HepG2 (cell line): ENCODE results near the gene CTNNA3.

Experiments used
- FOXK1 ChIP-seq: sonication (generic); formaldehyde crosslinking; IDR thresholded peaks from 2 replicates; pipeline ENCODE4 v1.4.0; 2020; ENCODE audit warnings: low read depth, missing genetic modification reagents, borderline replicate concordance
- HOXA7 ChIP-seq: sonication (generic); formaldehyde crosslinking; IDR thresholded peaks from 2 replicates; pipeline ENCODE4 v1.8.1; 2022; ENCODE audit warnings: mild to moderate bottlenecking, missing genetic modification reagents, moderate library complexity
- MAFF ChIP-seq: IDR thresholded peaks from 2 replicates; pipeline ENCODE4 v1.6.1; 2011; ENCODE audit warnings: low read depth, low read length, improper control_type of control experiment
- PAX8 ChIP-seq: sonication (generic); formaldehyde crosslinking; IDR thresholded peaks from 2 replicates; pipeline ENCODE4 v1.8.0; 2022; ENCODE audit warnings: mild to moderate bottlenecking, missing genetic modification reagents, borderline replicate concordance
- SETDB1 ChIP-seq: sonication (generic); formaldehyde crosslinking; IDR thresholded peaks from 2 replicates; pipeline ENCODE4 v1.5.1; 2020; ENCODE audit warnings: missing genetic modification reagents, mild to moderate bottlenecking, borderline replicate concordance
- TAF1 ChIP-seq: sonication (generic); formaldehyde crosslinking; IDR thresholded peaks from 2 replicates; pipeline ENCODE4 v1.4.0; 2020; ENCODE audit warnings: missing genetic modification reagents

DNA sequence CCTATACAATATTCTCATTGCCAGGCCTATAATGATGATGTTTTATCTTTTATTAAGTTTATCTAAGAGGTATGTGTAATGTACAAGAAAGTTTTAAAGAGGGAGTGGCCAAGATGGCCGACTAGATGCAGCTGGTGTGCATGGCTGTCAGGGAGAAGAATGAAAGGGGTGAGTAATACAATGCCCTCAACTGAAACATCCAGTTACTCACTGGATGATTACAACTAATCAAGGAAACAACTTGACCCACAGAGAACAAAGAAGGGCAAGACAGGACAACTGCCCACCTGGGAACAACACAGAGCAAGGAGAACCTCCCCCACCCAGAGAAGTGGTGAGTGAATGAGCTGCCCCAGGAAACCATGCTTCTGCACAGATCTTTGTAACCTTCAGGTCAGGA, 1650.1 kb downstream of the CTNNA3 start:
- TF ChIP-seq MAFF (no peak), TAF1 (no peak), FOXK1 (no peak), PAX8 (CRISPR knock-in tag) (no peak), SETDB1 (no peak), HOXA7 (no peak)
